Stimulated activated effector memory CD8-positive, alpha-beta T cell treated with anti-CD3 and anti-CD28 coated beads, Interleukin-12 subunit alpha, Interleukin-12 subunit beta, amount 100 ng/mL, for 72 hours (primary cell): ENCODE data around the gene PSMD14.

ENCODE experiments used
- ATAC-seq: fragments of 150-1000 bp; cut with Tn5 transposase; 2 replicates; pipeline ENCODE4 v1.10.0; 2021
- DNase-seq, 2 donors: peaks; one replicate each; pipeline ENCODE4 v3.0.0; 2021 to 2022; ENCODE audit warnings: low spot score in 2 of 2
- H3K27ac Mint-ChIP-seq: one replicate; pipeline ENCODE4 v1.8.0; 2022; ENCODE audit warnings: mild to moderate bottlenecking, mixed read lengths
- H3K36me3 Mint-ChIP-seq: one replicate; pipeline ENCODE4 v1.8.0; 2022; ENCODE audit warnings: mild to moderate bottlenecking, mixed read lengths
- H3K4me1 Mint-ChIP-seq: one replicate; pipeline ENCODE4 v1.8.0; 2022; ENCODE audit warnings: mixed read lengths
- H3K4me3 Mint-ChIP-seq: one replicate; pipeline ENCODE4 v1.8.0; 2022; ENCODE audit warnings: mild to moderate bottlenecking, mixed read lengths
- H3K9me3 Mint-ChIP-seq: one replicate; pipeline ENCODE4 v1.8.0; 2022; ENCODE audit warnings: mixed read lengths

The PSMD14 gene

GRCh38 chr2:161417438-161418274 is 109.4 kb downstream of the PSMD14 start:
- H3K9me3 Mint-ChIP-seq: no peaks in the 10 kb centered on the region
- H3K4me3 Mint-ChIP-seq: peak overlapping the region; percentile 73
- ATAC-seq (no peak), DNase-seq (no peak)
- peaks cover 58% of the 10 kb centered on the region for H3K4me1 Mint-ChIP-seq
- H3K27ac Mint-ChIP-seq: no peak overlapping the region
- H3K36me3 Mint-ChIP-seq: no peaks in the 10 kb centered on the region

DNA sequence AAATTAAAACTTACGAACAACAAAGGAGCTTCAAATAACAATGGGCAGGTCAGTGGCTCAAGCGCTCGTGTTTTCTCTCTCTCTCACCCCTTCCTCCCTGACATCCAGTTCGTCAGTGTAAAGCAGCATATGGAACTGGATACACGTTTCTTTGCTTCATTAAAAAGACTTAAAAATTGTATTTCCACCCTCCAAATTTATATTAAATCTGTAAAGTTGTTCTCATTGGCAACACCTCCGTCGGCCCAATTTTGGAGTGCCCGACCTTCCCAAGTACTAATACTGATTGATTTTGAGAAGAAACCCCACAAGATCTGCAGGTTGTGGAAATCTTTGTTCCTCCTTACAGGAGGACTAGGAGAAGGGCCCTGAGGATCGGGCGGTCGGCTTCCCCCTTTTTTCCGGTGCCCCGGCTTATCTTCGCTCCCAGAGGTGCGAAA is 110.1 kb downstream of the PSMD14 start:
- Mint-ChIP-seq H3K4me1 (peaks cover 58% of the 10 kb centered on the region), H3K27ac (no peak overlapping the region), H3K36me3 (no peaks in the 10 kb centered on the region), H3K9me3 (no peaks in the 10 kb centered on the region), H3K4me3 (peak overlapping the region; percentile 73)
- DNase-seq (no peak), ATAC-seq (no peak)

DNA sequence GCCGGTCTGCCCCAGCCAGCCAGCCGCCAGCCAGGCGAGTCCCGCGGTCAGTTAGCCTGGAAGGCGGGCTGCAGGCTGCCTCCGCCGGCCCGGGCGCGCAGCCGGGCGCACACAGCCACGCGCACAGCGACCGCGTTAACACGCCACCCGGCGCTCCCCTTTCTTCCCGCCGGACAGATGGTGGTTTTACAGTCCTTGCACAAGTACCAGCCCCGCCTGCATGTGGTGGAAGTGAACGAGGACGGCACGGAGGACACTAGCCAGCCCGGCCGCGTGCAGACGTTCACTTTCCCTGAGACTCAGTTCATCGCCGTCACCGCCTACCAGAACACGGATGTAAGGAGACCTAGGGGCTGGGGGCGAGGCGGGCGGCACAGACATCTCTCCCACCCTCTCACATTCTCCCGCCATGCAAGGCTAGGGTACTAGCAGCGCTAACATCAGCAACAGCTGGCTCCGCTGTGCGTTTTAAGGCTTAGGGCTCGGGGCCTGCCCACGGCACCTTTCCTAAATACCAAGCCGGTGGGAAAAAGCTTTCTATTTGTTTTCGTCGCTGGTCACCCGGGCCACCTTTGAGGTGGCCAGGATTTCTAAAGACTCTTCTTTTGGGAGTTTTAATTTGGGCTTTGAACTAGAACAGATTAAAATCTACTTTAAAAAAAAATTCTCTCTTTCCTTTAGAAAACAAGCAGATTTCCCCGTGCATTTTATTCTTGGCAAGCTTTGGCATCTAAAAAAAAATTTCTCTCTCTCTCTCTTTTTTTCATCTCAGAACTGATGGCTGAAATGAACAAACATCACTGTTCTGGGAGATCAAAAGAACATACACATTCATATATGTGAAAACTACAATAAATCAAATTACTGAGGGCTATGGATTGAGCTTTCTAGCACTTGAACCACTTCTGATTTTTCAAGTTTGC is 110.8 kb downstream of the PSMD14 start:
- peak overlapping the region; percentile 73 for H3K4me3 Mint-ChIP-seq
- no peaks in the 10 kb centered on the region for H3K9me3 Mint-ChIP-seq

DNA sequence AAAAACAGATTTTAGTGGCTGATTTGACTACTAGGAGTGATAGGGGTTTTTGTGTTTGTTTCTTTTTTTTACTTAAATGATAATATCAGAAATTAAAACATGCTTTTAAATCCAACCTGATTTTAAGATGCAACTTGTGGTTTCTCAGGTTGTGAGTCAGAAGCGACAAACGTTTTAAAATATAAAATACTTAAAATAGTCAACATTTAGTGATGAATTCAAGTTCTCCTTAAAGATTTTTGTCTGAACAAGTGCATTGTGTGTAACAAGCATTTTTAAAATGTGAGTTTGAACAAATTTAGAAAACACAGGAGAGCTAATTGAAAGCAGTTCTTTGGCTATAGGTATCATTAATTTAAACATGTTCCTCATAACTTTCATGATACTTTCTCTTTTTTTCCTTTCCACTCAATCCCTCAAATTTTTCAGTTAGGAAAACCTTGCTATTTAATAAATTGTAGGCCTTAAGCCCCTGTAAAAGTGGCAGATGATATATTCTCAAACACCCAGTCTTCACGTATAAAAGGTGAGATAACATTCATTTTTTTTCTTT is 111.5 kb downstream of the PSMD14 start:
- Mint-ChIP-seq H3K36me3 (peaks cover 6% of the 10 kb centered on the region), H3K4me3 (peak overlapping the region; percentile 73), H3K27ac (no peak overlapping the region), H3K4me1 (peaks cover 61% of the 10 kb centered on the region), H3K9me3 (no peaks in the 10 kb centered on the region)
- no peak for ATAC-seq
- no peak for DNase-seq

More for the DNA sequence above, 110.8 kb downstream of the PSMD14 start:
- Mint-ChIP-seq H3K36me3 (no peaks in the 10 kb centered on the region), H3K4me1 (peaks cover 54% of the 10 kb centered on the region), H3K27ac (no peak overlapping the region)
- DNase-seq: peak in 1 of 2 donors; percentile 51
- ATAC-seq: no peak

DNA sequence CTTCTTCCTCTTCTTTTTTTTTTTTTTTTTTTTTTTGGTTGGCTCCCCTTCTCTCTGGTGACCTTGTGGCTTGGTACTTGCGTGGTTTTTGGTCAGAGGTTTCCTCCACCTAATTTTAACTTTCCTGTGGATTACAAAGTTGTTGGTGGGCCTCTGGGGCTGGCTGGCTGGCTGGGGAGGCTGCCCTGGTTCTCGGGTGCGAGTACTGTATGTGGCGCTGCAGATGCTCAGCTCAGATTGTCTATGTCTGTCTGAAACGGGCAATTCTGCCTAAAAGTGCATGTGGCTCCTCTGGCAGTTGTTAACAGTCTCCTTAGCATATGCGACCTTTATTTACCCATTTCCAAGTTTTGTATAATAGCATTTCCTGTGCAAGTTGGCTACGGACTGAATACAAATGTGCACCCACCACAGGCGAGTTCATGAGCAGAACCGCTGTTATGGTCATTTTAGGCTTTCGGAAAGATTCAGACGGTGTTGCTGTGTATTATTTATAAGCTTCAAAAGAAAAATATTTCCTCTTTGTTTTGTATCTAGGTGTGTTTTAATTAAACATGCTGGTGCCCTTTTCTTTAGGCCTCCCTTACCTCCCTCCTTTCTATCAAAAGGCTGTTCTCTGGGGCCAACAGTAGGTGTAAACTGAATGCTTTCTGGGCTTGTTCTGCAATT is 112.3 kb downstream of the PSMD14 start:
- Mint-ChIP-seq H3K4me1 (peaks cover 55% of the 10 kb centered on the region), H3K4me3 (no peak overlapping the region), H3K36me3 (peaks cover 8% of the 10 kb centered on the region), H3K27ac (peak overlapping the region; percentile 20), H3K9me3 (no peaks in the 10 kb centered on the region)
- ATAC-seq (no peak), DNase-seq (no peak)

DNA sequence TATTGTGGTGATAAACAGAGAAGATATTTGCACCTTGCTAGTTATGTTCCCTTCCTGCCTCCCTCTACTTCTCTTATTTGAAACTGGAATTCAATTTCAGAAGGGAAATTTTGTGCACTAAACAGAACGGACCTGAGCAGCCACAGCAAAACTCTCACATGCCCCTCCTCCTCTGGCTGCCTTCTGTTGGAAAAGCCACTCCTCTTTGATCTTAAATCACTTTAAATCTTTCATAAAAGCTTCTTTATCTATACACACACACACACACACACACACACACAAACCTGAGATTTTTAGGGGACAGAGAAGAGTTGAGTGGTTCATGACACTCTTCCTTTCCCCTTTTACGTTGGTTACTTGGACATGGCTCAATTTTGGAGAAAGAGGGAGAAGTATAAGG is 113.5 kb downstream of the PSMD14 start:
- Mint-ChIP-seq H3K27ac (no peak overlapping the region), H3K9me3 (no peaks in the 10 kb centered on the region), H3K36me3 (peaks cover 10% of the 10 kb centered on the region), H3K4me1 (peaks cover 46% of the 10 kb centered on the region), H3K4me3 (no peak overlapping the region)
- ATAC-seq: no peak
- no peak for DNase-seq

DNA sequence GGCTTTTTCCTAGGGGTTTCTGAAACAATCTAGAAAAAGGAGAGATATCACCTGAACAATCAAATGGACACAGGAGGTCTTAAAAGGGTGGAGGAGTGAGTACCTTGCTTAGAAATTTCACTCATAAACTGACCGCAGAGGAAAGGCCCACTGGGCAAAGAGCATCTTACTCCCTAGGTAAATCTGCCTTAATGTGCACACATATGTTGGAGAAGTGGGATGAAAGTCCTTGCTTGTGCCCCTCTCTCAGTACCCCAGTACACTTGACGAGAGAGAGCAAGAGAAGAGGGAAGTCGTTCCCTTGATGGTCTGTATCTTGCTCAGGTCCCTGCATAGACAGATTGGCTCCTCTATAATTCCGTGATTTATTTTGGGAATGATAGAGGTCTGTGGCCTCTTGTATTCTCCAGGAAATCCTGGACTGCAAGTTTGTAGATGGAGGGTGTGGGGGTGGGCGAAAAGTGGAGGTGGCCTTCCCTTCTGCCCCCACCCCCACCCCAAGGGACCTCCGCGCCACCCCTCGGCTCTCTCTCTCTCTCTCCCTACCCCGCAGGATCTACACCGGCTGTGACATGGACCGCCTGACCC is 114.7 kb downstream of the PSMD14 start:
- no peak overlapping the region for H3K27ac Mint-ChIP-seq
- peaks cover 43% of the 10 kb centered on the region for H3K4me1 Mint-ChIP-seq
- DNase-seq: no peak
- no peaks in the 10 kb centered on the region for H3K9me3 Mint-ChIP-seq
- peak overlapping the region; percentile 30 for H3K4me3 Mint-ChIP-seq
- peak; percentile 17 for ATAC-seq
- peaks cover 12% of the 10 kb centered on the region for H3K36me3 Mint-ChIP-seq

- ATAC-seq (peak; percentile 55), DNase-seq (no peak)
- peak overlapping the region; percentile 33 for H3K27ac Mint-ChIP-seq
- H3K9me3 Mint-ChIP-seq: no peaks in the 10 kb centered on the region
- peaks cover 12% of the 10 kb centered on the region for H3K36me3 Mint-ChIP-seq
- peak overlapping the region; percentile 61 for H3K4me3 Mint-ChIP-seq
- peaks cover 35% of the 10 kb centered on the region for H3K4me1 Mint-ChIP-seq
These were observed 115.5 kb downstream of the PSMD14 start for GRCh38 chr2:161423421-161424393.

DNA sequence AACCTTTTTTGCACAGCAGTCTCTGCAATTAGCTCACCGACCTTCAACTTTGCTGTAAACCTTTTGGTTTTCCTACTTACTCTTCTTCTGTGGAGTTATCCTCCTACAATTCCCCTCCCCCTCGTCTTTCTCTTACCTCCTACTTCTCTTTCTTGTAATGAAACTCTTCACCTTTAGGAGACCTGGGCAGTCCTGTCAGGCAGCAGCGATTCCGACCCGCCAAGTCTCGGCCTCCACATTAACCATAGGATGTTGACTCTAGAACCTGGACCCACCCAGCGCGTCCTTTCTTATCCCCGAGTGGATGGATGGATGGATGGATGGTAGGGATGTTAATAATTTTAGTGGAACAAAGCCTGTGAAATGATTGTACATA is 116.2 kb downstream of the PSMD14 start:
- H3K4me3 Mint-ChIP-seq: peak overlapping the region; percentile 61
- no peaks in the 10 kb centered on the region for H3K9me3 Mint-ChIP-seq
- no peak for ATAC-seq
- peaks cover 28% of the 10 kb centered on the region for H3K4me1 Mint-ChIP-seq
- peaks cover 12% of the 10 kb centered on the region for H3K36me3 Mint-ChIP-seq
- no peak for DNase-seq
- peak overlapping the region; percentile 33 for H3K27ac Mint-ChIP-seq

DNA sequence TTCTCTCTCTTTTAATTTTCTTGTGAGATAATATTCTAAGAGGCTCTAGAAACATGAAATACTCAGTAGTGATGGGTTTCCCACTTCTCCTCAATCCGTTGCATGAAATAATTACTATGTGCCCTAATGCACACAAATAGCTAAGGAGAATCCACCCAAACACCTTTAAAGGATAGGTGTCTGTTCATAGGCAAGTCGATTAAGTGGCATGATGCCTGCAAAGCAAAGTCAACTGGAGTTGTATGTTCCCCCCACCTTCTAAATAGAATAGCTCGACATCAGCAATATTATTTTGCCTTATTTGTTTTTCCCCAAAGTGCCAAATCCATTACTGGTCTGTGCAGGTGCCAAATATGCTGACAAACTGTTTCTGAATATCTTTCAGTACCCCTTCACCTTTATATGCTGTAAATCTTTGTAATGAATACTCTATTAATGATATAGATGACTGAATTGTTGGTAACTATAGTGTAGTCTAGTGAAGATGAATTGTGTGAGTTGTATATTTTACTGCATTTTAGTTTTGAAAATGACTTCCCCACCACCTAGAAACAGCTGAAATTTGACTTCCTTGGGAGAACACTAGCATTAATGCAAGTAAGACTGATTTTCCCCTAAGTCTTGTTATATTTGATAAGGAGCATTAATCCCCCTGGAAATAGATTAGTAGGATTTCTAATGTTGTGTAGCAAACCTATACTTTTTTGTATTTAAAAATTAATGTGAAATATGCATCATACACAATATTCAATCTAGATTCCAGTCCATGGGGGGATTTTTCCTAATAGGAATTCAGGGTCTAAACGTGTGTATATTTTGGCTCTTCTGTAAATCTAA is 116.9 kb downstream of the PSMD14 start:
- H3K27ac Mint-ChIP-seq: peak overlapping the region; percentile 33
- H3K4me1 Mint-ChIP-seq: peaks cover 27% of the 10 kb centered on the region
- H3K36me3 Mint-ChIP-seq: peaks cover 12% of the 10 kb centered on the region
- ATAC-seq: no peak
- H3K9me3 Mint-ChIP-seq: no peaks in the 10 kb centered on the region
- no peak for DNase-seq
- H3K4me3 Mint-ChIP-seq: peak overlapping the region; percentile 61

DNA sequence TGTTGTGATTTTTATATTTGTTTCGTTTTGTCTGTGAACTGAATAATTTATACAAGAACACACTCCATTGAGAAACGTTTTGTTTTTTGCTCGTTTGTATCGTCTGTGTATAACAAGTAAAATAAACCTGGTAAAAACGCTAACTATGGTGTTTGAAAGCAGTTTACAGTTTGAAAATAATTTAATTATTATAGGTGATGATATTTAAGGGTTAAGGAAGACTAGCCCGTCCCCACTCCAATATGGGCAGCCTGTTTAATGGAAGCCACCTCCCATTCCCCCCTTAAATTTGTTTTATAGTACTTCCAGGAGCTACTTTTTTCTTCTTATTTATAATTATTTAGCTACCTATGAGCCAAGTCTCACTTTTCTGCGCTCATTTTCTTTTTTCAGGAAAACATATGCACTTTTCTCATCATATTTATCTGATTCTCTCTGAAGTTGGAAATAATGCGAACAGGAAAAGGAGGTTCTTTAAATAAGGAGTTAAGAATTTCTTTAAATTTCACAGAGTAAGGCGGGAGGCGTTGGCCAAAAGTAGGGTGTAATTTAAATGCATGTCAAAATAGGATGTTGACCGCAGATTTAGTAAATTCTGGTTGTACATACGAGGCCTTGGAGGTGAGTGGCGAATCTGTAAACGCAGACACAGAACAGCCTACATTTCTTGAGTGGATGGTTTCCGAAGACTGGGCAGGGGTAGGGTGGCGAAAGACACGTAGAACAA is 117.7 kb downstream of the PSMD14 start:
- no peak for DNase-seq
- Mint-ChIP-seq H3K4me1 (peaks cover 23% of the 10 kb centered on the region), H3K9me3 (no peaks in the 10 kb centered on the region), H3K4me3 (peak overlapping the region; percentile 60), H3K27ac (no peak overlapping the region), H3K36me3 (peaks cover 12% of the 10 kb centered on the region)
- ATAC-seq: no peak

GRCh38 chr2:161426455-161426921 is 118.3 kb downstream of the PSMD14 start:
- Mint-ChIP-seq H3K4me3 (peak overlapping the region; percentile 60), H3K9me3 (no peaks in the 10 kb centered on the region), H3K36me3 (peaks cover 12% of the 10 kb centered on the region), H3K27ac (no peak overlapping the region), H3K4me1 (peaks cover 23% of the 10 kb centered on the region)
- ATAC-seq (no peak), DNase-seq (no peak)
